Transverse colon (tissue), 4 donors: ENCODE data around the gene DUS4L. TPM values are rescaled to one million over a fixed set of nuclear protein-coding genes. Genes with fewer than 3 reads are reported as not detected.

Source experiments
- DNase-seq: peaks from one replicate; pipeline ENCODE4 v3.0.0-alpha.2; 2019
- H3K27ac ChIP-seq, 4 donors: fragments of 200-600 bp; sonication (generic); 2 replicates each; pipeline ENCODE4 v1.5.1; 2016 to 2018; ENCODE audit warnings: inconsistent platforms in 4 of 4
- H3K27me3 ChIP-seq: fragments of 200-600 bp; sonication (generic); 2 replicates; pipeline ENCODE4 v1.5.1; 2017; ENCODE audit warnings: inconsistent platforms
- H3K36me3 ChIP-seq, 4 donors: fragments of 200-600 bp; sonication (generic); 2 replicates each; pipeline ENCODE4 v1.5.1; 2017 to 2019; ENCODE audit warnings: inconsistent platforms in 4 of 4
- H3K4me1 ChIP-seq, 4 donors: fragments of 200-600 bp; sonication (generic); 2 replicates each; pipeline ENCODE4 v1.5.1; 2017 to 2020; ENCODE audit warnings: inconsistent platforms in 4 of 4
- H3K4me3 ChIP-seq, 4 donors: fragments of 200-600 bp; sonication (generic); 1 replicate in 1 of 4; 2 replicates in 3 of 4; pipeline versions ENCODE4 v1.5.1 to v1.6.1; 2017 to 2019; ENCODE audit warnings: inconsistent platforms in 4 of 4
- H3K9me3 ChIP-seq, 2 donors: fragments of 200-600 bp; sonication (generic); 2 replicates each; pipeline ENCODE4 v1.5.1; 2017 to 2019; ENCODE audit warnings: inconsistent platforms in 2 of 2
- CTCF ChIP-seq, 5 experiments: fragments of 200-600 bp in 3 of 5; fragments of 450-650 bp in 2 of 5; sonication (generic) in 3 of 5; IDR thresholded peaks; 1 replicate in 2 of 5; 2 replicates in 3 of 5; pipeline ENCODE4 v1.5.1; 2016 to 2017; ENCODE audit warnings: antibody characterized with exemption in 5 of 5, inconsistent platforms in 3 of 5, mild to moderate bottlenecking in 2 of 5, moderate library complexity in 1 of 5
- EP300 ChIP-seq: sonication (generic); formaldehyde crosslinking; IDR thresholded peaks from one replicate; pipeline ENCODE4 v1.6.1; 2017; ENCODE audit warnings: antibody characterized with exemption, low read depth
- POLR2A ChIP-seq: fragments of 450-650 bp; IDR thresholded peaks from one replicate; pipeline ENCODE4 v1.6.1; 2016; ENCODE audit warnings: antibody characterized with exemption, mild to moderate bottlenecking, moderate library complexity
- POLR2AphosphoS5 ChIP-seq, 3 donors: sonication (generic); formaldehyde crosslinking; IDR thresholded peaks; one replicate each; pipeline ENCODE4 v1.6.1; 2016; ENCODE audit warnings: antibody characterized with exemption in 3 of 3
- WGBS, 2 donors: methylation state at CpG; one replicate each; pipeline ENCODE4 v1.1.5; 2018; ENCODE audit warnings: low coverage in 1 of 2; 5-methylcytosine and 5-hydroxymethylcytosine counted together
- in situ Hi-C, 4 donors: fragments of 200-750 bp; cut with MboI; loops; one replicate each; pipeline versions ENCODE4 v1.15.0 to v1.15.1; 2017; ENCODE audit warnings: low sequenced_read_pairs in 3 of 4, low pct_ligation_motif_present in 1 of 4, low pct_unique_long_range_greater_than_20kb in 1 of 4
- intact Hi-C: fragments of 100-400 bp; cut with DNase I; formaldehyde crosslinking; loops from one replicate; pipeline ENCODE4 v1.15.1; 2023; ENCODE audit warnings: low total_unique reads
- total RNA-seq, 4 donors: library from RNA; depleted of rRNA; stranded (reverse); fragments of >200 nt; gene quantifications; one replicate each; pipeline ENCODE4 v1.1.0, GENCODE V29; 2016

The DUS4L gene
- total RNA-seq, 4 donors from 2014 or later = 1.2 to 10.2 (median 4.4) TPM

- in situ Hi-C loops = loop anchor here in 1 of 4 donors (25.0 kb wide), 2 partner anchors 263 to 412 kb away; no protein-coding TSS in a partner anchor
- H3K36me3 ChIP-seq = peaks cover 0 to 33% (median 9%) of the 10 kb centered on the region in 4 donors
- TF ChIP-seq POLR2AphosphoS5 (IDR thresholded peaks at IDR 0.05) (no peak), POLR2A (no peak), EP300 (no peak), CTCF (IDR thresholded peaks at IDR 0.05) (no peak)
Observed at GRCh38 chr7:107599262-107599661, 35.5 kb downstream of the DUS4L start.

GRCh38 chr7:107600816-107601215 lies 37.0 kb downstream of the DUS4L start:
- intact Hi-C loops (no loop called here), in situ Hi-C loops (no loop called here)
- H3K9me3 ChIP-seq = no peaks in the 10 kb centered on the region
- no peak for TF ChIP-seq CTCF (IDR thresholded peaks at IDR 0.05)
- no peak for TF ChIP-seq EP300
- no peak for TF ChIP-seq POLR2A
- TF ChIP-seq POLR2AphosphoS5 (IDR thresholded peaks at IDR 0.05) = no peak
- peaks cover 0 to 22% (median 6%) of the 10 kb centered on the region in 4 donors for H3K36me3 ChIP-seq
- H3K4me3 ChIP-seq = no peak overlapping the region
- H3K4me1 ChIP-seq = peaks cover 0 to 13% (median 5%) of the 10 kb centered on the region in 4 donors
- H3K27me3 ChIP-seq = no peaks in the 10 kb centered on the region
- H3K27ac ChIP-seq = no peak overlapping the region
- DNase-seq = no peak
- WGBS, 2 donors = 93 to 100% methylated on average over 1 to 2 of the region's 2 CpGs

More at GRCh38 chr7:107599262-107599661, 35.5 kb downstream of the DUS4L start:
- Histone ChIP-seq H3K27ac (no peak overlapping the region), H3K27me3 (no peaks in the 10 kb centered on the region), H3K4me1 (peaks cover 0 to 13% (median 5%) of the 10 kb centered on the region in 4 donors), H3K4me3 (no peak overlapping the region), H3K9me3 (no peaks in the 10 kb centered on the region)
- intact Hi-C loops = no loop called here
- DNase-seq = no peak
- WGBS, 2 donors = 97 to 100% methylated on average over 1 of the region's 1 CpG

GRCh38 chr7:107605218-107605815 lies 41.5 kb downstream of the DUS4L start:
- intact Hi-C loops = no loop called here
- Histone ChIP-seq H3K27ac (no peak overlapping the region), H3K36me3 (peaks cover 0 to 16% (median 6%) of the 10 kb centered on the region in 4 donors), H3K4me3 (no peak overlapping the region), H3K27me3 (no peaks in the 10 kb centered on the region), H3K4me1 (no peaks in the 10 kb centered on the region), H3K9me3 (no peaks in the 10 kb centered on the region)
- no peak for DNase-seq
- no peak for TF ChIP-seq POLR2AphosphoS5 (IDR thresholded peaks at IDR 0.05)
- in situ Hi-C loops = no loop called here
- WGBS, 2 donors = 84 to 86% methylated on average over 1 to 3 of the region's 3 CpGs

- Histone ChIP-seq H3K36me3 (peaks cover 0 to 9% (median 3%) of the 10 kb centered on the region in 4 donors), H3K4me3 (no peak overlapping the region), H3K27me3 (no peaks in the 10 kb centered on the region), H3K27ac (no peak overlapping the region), H3K9me3 (no peaks in the 10 kb centered on the region), H3K4me1 (no peaks in the 10 kb centered on the region)
- in situ Hi-C loops = no loop called here
- WGBS, 2 donors = 93 to 100% methylated on average over 1 of the region's 1 CpG
- no peak for DNase-seq
- intact Hi-C loops = no loop called here
- TF ChIP-seq POLR2A = no peak
- TF ChIP-seq CTCF (IDR thresholded peaks at IDR 0.05) = no peak
- no peak for TF ChIP-seq EP300
- no peak for TF ChIP-seq POLR2AphosphoS5 (IDR thresholded peaks at IDR 0.05)
Observed at GRCh38 chr7:107606303-107606702, 42.5 kb downstream of the DUS4L start.
